ENCODE data around the gene PDE7B.

Gene PDE7B

GRCh38 chr6:136036601-136037000 lies 185.1 kb downstream of the PDE7B start:
- H3K4me2 ChIP-seq (ENCODE audit: low read length) = peak overlapping the region; percentile 77
- no peaks in the 10 kb centered on the region for H3K9me3 ChIP-seq (replicated peaks; ENCODE audit: low read length)
- H3K9ac ChIP-seq (ENCODE audit: low read depth, low read length) = peak overlapping the region; percentile 11
- H3K4me3 ChIP-seq (ENCODE audit: low read length) = no peak overlapping the region
- H3K4me1 ChIP-seq (ENCODE audit: control insufficient read depth, insufficient read depth, low read length) = peaks cover 38% of the 10 kb centered on the region
- H3K27me3 ChIP-seq (ENCODE audit: control insufficient read depth, insufficient read depth, low read length) = no peaks in the 10 kb centered on the region
- no peaks in the 10 kb centered on the region for H3K36me3 ChIP-seq (ENCODE audit: insufficient read depth, low read length)

GRCh38 chr6:136037242-136037875 lies 185.9 kb downstream of the PDE7B start:
- Histone ChIP-seq H3K4me1 (ENCODE audit: control insufficient read depth, insufficient read depth, low read length) (peaks cover 38% of the 10 kb centered on the region), H3K27me3 (ENCODE audit: control insufficient read depth, insufficient read depth, low read length) (no peaks in the 10 kb centered on the region), H3K9me3 (replicated peaks; ENCODE audit: low read length) (no peaks in the 10 kb centered on the region), H3K9ac (ENCODE audit: low read depth, low read length) (peak overlapping the region; percentile 71), H3K4me2 (ENCODE audit: low read length) (peak overlapping the region; percentile 77), H3K36me3 (ENCODE audit: insufficient read depth, low read length) (no peaks in the 10 kb centered on the region), H3K4me3 (ENCODE audit: low read length) (peak overlapping the region; percentile 61)

GRCh38 chr6:136037876-136038460 lies 186.5 kb downstream of the PDE7B start:
- peaks cover 38% of the 10 kb centered on the region for H3K4me1 ChIP-seq (ENCODE audit: control insufficient read depth, insufficient read depth, low read length)
- H3K9ac ChIP-seq (ENCODE audit: low read depth, low read length) = peak overlapping the region; percentile 71
- peak overlapping the region; percentile 77 for H3K4me2 ChIP-seq (ENCODE audit: low read length)
- H3K27me3 ChIP-seq (ENCODE audit: control insufficient read depth, insufficient read depth, low read length) = no peaks in the 10 kb centered on the region
- no peaks in the 10 kb centered on the region for H3K36me3 ChIP-seq (ENCODE audit: insufficient read depth, low read length)
- no peaks in the 10 kb centered on the region for H3K9me3 ChIP-seq (replicated peaks; ENCODE audit: low read length)
- H3K4me3 ChIP-seq (ENCODE audit: low read length) = peak overlapping the region; percentile 61

- no peaks in the 10 kb centered on the region for H3K9me3 ChIP-seq (replicated peaks; ENCODE audit: low read length)
- H3K4me1 ChIP-seq (ENCODE audit: control insufficient read depth, insufficient read depth, low read length) = peaks cover 38% of the 10 kb centered on the region
- no peaks in the 10 kb centered on the region for H3K27me3 ChIP-seq (ENCODE audit: control insufficient read depth, insufficient read depth, low read length)
- H3K36me3 ChIP-seq (ENCODE audit: insufficient read depth, low read length) = no peaks in the 10 kb centered on the region
- H3K4me3 ChIP-seq (ENCODE audit: low read length) = peak overlapping the region; percentile 61
- H3K4me2 ChIP-seq (ENCODE audit: low read length) = peak overlapping the region; percentile 77
- H3K9ac ChIP-seq (ENCODE audit: low read depth, low read length) = peak overlapping the region; percentile 71
These were observed 187.0 kb downstream of the PDE7B start for GRCh38 chr6:136038531-136038930.

GRCh38 chr6:136039185-136039584 lies 187.7 kb downstream of the PDE7B start:
- no peak overlapping the region for H3K4me3 ChIP-seq (ENCODE audit: low read length)
- no peak overlapping the region for H3K9ac ChIP-seq (ENCODE audit: low read depth, low read length)
- peaks cover 38% of the 10 kb centered on the region for H3K4me1 ChIP-seq (ENCODE audit: control insufficient read depth, insufficient read depth, low read length)
- H3K4me2 ChIP-seq (ENCODE audit: low read length) = no peak overlapping the region
- H3K9me3 ChIP-seq (replicated peaks; ENCODE audit: low read length) = no peaks in the 10 kb centered on the region
- no peaks in the 10 kb centered on the region for H3K36me3 ChIP-seq (ENCODE audit: insufficient read depth, low read length)
- H3K27me3 ChIP-seq (ENCODE audit: control insufficient read depth, insufficient read depth, low read length) = no peaks in the 10 kb centered on the region

- H3K4me3 ChIP-seq (ENCODE audit: low read length) = no peak overlapping the region
These were observed 199.0 kb downstream of the PDE7B start for GRCh38 chr6:136050475-136050874.

GRCh38 chr6:136051140-136051775 lies 199.8 kb downstream of the PDE7B start:
- H3K4me1 ChIP-seq (ENCODE audit: control insufficient read depth, insufficient read depth, low read length) = peaks cover 12% of the 10 kb centered on the region
- H3K27me3 ChIP-seq (ENCODE audit: control insufficient read depth, insufficient read depth, low read length) = no peaks in the 10 kb centered on the region
- no peak overlapping the region for H3K4me3 ChIP-seq (ENCODE audit: low read length)
- no peaks in the 10 kb centered on the region for H3K36me3 ChIP-seq (ENCODE audit: insufficient read depth, low read length)
- no peak overlapping the region for H3K4me2 ChIP-seq (ENCODE audit: low read length)
- no peaks in the 10 kb centered on the region for H3K9me3 ChIP-seq (replicated peaks; ENCODE audit: low read length)
- H3K9ac ChIP-seq (ENCODE audit: low read depth, low read length) = no peak overlapping the region

More at GRCh38 chr6:136050475-136050874, 199.0 kb downstream of the PDE7B start:
- Histone ChIP-seq H3K27me3 (ENCODE audit: control insufficient read depth, insufficient read depth, low read length) (no peaks in the 10 kb centered on the region), H3K9me3 (replicated peaks; ENCODE audit: low read length) (no peaks in the 10 kb centered on the region), H3K9ac (ENCODE audit: low read depth, low read length) (no peak overlapping the region), H3K36me3 (ENCODE audit: insufficient read depth, low read length) (no peaks in the 10 kb centered on the region), H3K4me1 (ENCODE audit: control insufficient read depth, insufficient read depth, low read length) (peaks cover 12% of the 10 kb centered on the region), H3K4me2 (ENCODE audit: low read length) (no peak overlapping the region)

- Histone ChIP-seq H3K9me3 (replicated peaks; ENCODE audit: low read length) (no peaks in the 10 kb centered on the region), H3K27me3 (ENCODE audit: control insufficient read depth, insufficient read depth, low read length) (no peaks in the 10 kb centered on the region), H3K4me3 (ENCODE audit: low read length) (no peak overlapping the region), H3K36me3 (ENCODE audit: insufficient read depth, low read length) (no peaks in the 10 kb centered on the region), H3K9ac (ENCODE audit: low read depth, low read length) (no peak overlapping the region), H3K4me1 (ENCODE audit: control insufficient read depth, insufficient read depth, low read length) (peaks cover 12% of the 10 kb centered on the region), H3K4me2 (ENCODE audit: low read length) (no peak overlapping the region)
These were observed 200.5 kb downstream of the PDE7B start for GRCh38 chr6:136052031-136052430.

GRCh38 chr6:136058852-136059251 lies 207.4 kb downstream of the PDE7B start:
- H3K27me3 ChIP-seq (ENCODE audit: control insufficient read depth, insufficient read depth, low read length) = no peaks in the 10 kb centered on the region
- H3K9me3 ChIP-seq (replicated peaks; ENCODE audit: low read length) = no peaks in the 10 kb centered on the region
- H3K4me1 ChIP-seq (ENCODE audit: control insufficient read depth, insufficient read depth, low read length) = peaks cover 9% of the 10 kb centered on the region
- H3K4me3 ChIP-seq (ENCODE audit: low read length) = no peak overlapping the region
- H3K9ac ChIP-seq (ENCODE audit: low read depth, low read length) = no peak overlapping the region
- no peak overlapping the region for H3K4me2 ChIP-seq (ENCODE audit: low read length)
- no peaks in the 10 kb centered on the region for H3K36me3 ChIP-seq (ENCODE audit: insufficient read depth, low read length)

- H3K4me1 ChIP-seq (ENCODE audit: control insufficient read depth, insufficient read depth, low read length) = peaks cover 9% of the 10 kb centered on the region
- H3K4me2 ChIP-seq (ENCODE audit: low read length) = no peak overlapping the region
- H3K4me3 ChIP-seq (ENCODE audit: low read length) = no peak overlapping the region
- no peaks in the 10 kb centered on the region for H3K27me3 ChIP-seq (ENCODE audit: control insufficient read depth, insufficient read depth, low read length)
- H3K36me3 ChIP-seq (ENCODE audit: insufficient read depth, low read length) = no peaks in the 10 kb centered on the region
- H3K9me3 ChIP-seq (replicated peaks; ENCODE audit: low read length) = no peaks in the 10 kb centered on the region
- H3K9ac ChIP-seq (ENCODE audit: low read depth, low read length) = no peak overlapping the region
These were observed 207.8 kb downstream of the PDE7B start for GRCh38 chr6:136059308-136059707.

GRCh38 chr6:136060052-136060451 lies 208.6 kb downstream of the PDE7B start:
- Histone ChIP-seq H3K4me3 (ENCODE audit: low read length) (no peak overlapping the region), H3K9ac (ENCODE audit: low read depth, low read length) (no peak overlapping the region), H3K4me1 (ENCODE audit: control insufficient read depth, insufficient read depth, low read length) (peaks cover 9% of the 10 kb centered on the region), H3K36me3 (ENCODE audit: insufficient read depth, low read length) (no peaks in the 10 kb centered on the region), H3K27me3 (ENCODE audit: control insufficient read depth, insufficient read depth, low read length) (no peaks in the 10 kb centered on the region), H3K9me3 (replicated peaks; ENCODE audit: low read length) (no peaks in the 10 kb centered on the region), H3K4me2 (ENCODE audit: low read length) (no peak overlapping the region)
